Pancreas (tissue), 10 donors: ENCODE data around the gene SRP68. TPM values are rescaled to one million over a fixed set of nuclear protein-coding genes. Genes with fewer than 3 reads are reported as not detected.
A peak's percentile ranks its signal among the peaks of the same experiment; 100 is the strongest.

ENCODE experiments used
- ATAC-seq, 4 donors: fragments of 200-7000 bp; cut with Tn5 transposase; one replicate each; pipeline versions ENCODE4 v1.8.0 to v1.9.1; 2020; ENCODE audit warnings: mild to moderate bottlenecking in 4 of 4, moderate library complexity in 4 of 4
- DNase-seq, 6 donors: peaks; one replicate each; pipeline ENCODE4 v3.0.0-alpha.2; 2020
- FAIRE-seq: peaks from 2 replicates; lab custom pipeline; 2012; peaks lifted over from hg19 to GRCh38; lab: Jason Lieb, UNC
- H3K27ac ChIP-seq, 4 donors: fragments of 200-600 bp; sonication (generic); 1 replicate in 3 of 4; 2 replicates in 1 of 4; pipeline versions ENCODE4 v1.5.0 to v1.8.0; 2020
- H3K27me3 ChIP-seq, 4 donors: fragments of 200-600 bp; one replicate each; pipeline ENCODE4 v1.8.0; 2021
- H3K36me3 ChIP-seq, 3 donors: fragments of 200-600 bp; sonication (generic) in 1 of 3; one replicate each; pipeline versions ENCODE4 v1.5.0 to v1.8.0; 2020 to 2021
- H3K4me1 ChIP-seq, 3 donors: fragments of 200-600 bp; one replicate each; pipeline ENCODE4 v1.8.0; 2021
- H3K4me3 ChIP-seq, 4 donors: fragments of 200-600 bp; sonication (generic) in 2 of 4; one replicate each; pipeline versions ENCODE4 v1.5.0 to v1.8.0; 2020 to 2021
- H3K9me3 ChIP-seq, 4 donors: fragments of 200-600 bp; one replicate each; pipeline ENCODE4 v1.8.0; 2021
- WGBS, 2 donors: extraction: QIAGEN DNeasy Blood & Tissue Kit; methylation state at CpG; one replicate each; pipeline ENCODE4 v1.1.7; 2013; 5-methylcytosine and 5-hydroxymethylcytosine counted together
- intact Hi-C, 3 donors: fragments of 100-400 bp; cut with DNase I; formaldehyde crosslinking; loops; one replicate each; pipeline versions ENCODE4 v1.11.1 to v1.14.2; 2022
- polyA plus RNA-seq, 2 donors: library from polyadenylated mRNA; stranded (reverse); fragments of 200-250 nt; gene quantifications; one replicate each; pipeline ENCODE4 v1.2.3, GENCODE V29; 2013
- total RNA-seq, 6 donors: library from RNA; stranded (reverse); fragmentation: NEBNext Ultra II Directional in 4 of 6; extraction: Animal tissue kit (Norgen Biotek cat#: 25700) in 4 of 6; gene quantifications; one replicate each; pipeline versions ENCODE4 v1.2.1 to v1.2.4, GENCODE V29; 2021 to 2023
- TF ChIP-seq, protein P1 (sequence below), 4 donors: fragments of 200-600 bp; sonication (generic) in 3 of 4; IDR thresholded peaks; one replicate each; pipeline versions ENCODE4 v1.5.0 to v1.8.0; 2021; ENCODE audit warnings: antibody characterized with exemption in 4 of 4
- donor health status: healthy with polysubstance abuse.
- donor health status: DM: no; HTN: no; CAD: no; lungs with moderate emphysema.
- donor health status: DM: no; HTN: no; CAD: no.
- donor health status: control.
- donor health status: control.
- donor health status: Bipolar disorder and iron deficiency.
- donor health status: DM: yes; HTN: yes; CAD: no.
- donor health status: DM: no; HTN: no; CAD: no.
- donor health status: DM: no; HTN: no; CAD: no.
- donor health status: DM: yes; HTN: yes; CAD: no.

Gene SRP68
- total and polyA plus RNA-seq, 8 donors: 32.2 to 74.6 (median 48.0) TPM

DNA sequence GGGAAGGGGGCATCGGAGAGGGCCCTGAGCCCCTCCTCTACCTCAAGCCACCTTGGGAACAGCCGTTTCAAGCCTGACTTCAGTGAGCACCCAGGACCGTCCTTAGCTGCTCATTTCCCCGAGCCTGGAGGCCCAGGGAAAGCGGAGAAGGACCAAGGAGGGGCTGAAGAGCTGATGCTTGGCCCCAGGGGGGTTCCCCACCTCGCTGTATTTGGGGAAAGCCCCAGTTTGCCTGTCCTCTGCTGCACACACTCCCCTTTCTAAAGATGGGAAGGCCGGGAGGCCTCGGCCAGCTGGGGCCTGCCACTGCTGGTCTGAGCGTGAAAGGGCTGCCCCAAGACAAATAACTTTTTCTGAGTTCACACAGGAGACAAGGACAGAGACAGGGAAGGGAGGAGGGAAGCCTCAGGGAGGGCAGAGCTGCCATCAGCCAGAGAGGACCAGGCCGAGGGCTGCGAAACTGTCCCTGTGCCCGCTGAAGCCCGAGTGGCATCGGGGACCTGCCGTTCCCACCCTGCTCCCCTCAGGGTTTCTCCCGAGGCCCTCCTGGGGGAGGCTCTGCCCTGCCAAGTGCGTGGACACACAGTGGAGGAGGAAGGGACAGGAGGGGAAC lies 18.3 kb upstream of the SRP68 start:
- intact Hi-C loops: no loop called here
- H3K27me3 ChIP-seq: no peaks in the 10 kb centered on the region
- H3K9me3 ChIP-seq: no peaks in the 10 kb centered on the region
- DNase-seq: peak in 1 of 6 donors; percentile 56
- H3K27ac ChIP-seq: no peak overlapping the region
- H3K4me1 ChIP-seq: no peaks in the 10 kb centered on the region
- no peak for FAIRE-seq
- WGBS, 2 donors: 91 to 92% methylated on average over 17 of the region's 17 CpGs
- H3K36me3 ChIP-seq: peaks cover 0 to 70% (median 29%) of the 10 kb centered on the region in 3 donors
- TF ChIP-seq, protein P1, sequence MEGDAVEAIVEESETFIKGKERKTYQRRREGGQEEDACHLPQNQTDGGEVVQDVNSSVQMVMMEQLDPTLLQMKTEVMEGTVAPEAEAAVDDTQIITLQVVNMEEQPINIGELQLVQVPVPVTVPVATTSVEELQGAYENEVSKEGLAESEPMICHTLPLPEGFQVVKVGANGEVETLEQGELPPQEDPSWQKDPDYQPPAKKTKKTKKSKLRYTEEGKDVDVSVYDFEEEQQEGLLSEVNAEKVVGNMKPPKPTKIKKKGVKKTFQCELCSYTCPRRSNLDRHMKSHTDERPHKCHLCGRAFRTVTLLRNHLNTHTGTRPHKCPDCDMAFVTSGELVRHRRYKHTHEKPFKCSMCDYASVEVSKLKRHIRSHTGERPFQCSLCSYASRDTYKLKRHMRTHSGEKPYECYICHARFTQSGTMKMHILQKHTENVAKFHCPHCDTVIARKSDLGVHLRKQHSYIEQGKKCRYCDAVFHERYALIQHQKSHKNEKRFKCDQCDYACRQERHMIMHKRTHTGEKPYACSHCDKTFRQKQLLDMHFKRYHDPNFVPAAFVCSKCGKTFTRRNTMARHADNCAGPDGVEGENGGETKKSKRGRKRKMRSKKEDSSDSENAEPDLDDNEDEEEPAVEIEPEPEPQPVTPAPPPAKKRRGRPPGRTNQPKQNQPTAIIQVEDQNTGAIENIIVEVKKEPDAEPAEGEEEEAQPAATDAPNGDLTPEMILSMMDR (IDR thresholded peaks at IDR 0.05): no peak
- H3K4me3 ChIP-seq: no peak overlapping the region
- no peak for ATAC-seq

DNA sequence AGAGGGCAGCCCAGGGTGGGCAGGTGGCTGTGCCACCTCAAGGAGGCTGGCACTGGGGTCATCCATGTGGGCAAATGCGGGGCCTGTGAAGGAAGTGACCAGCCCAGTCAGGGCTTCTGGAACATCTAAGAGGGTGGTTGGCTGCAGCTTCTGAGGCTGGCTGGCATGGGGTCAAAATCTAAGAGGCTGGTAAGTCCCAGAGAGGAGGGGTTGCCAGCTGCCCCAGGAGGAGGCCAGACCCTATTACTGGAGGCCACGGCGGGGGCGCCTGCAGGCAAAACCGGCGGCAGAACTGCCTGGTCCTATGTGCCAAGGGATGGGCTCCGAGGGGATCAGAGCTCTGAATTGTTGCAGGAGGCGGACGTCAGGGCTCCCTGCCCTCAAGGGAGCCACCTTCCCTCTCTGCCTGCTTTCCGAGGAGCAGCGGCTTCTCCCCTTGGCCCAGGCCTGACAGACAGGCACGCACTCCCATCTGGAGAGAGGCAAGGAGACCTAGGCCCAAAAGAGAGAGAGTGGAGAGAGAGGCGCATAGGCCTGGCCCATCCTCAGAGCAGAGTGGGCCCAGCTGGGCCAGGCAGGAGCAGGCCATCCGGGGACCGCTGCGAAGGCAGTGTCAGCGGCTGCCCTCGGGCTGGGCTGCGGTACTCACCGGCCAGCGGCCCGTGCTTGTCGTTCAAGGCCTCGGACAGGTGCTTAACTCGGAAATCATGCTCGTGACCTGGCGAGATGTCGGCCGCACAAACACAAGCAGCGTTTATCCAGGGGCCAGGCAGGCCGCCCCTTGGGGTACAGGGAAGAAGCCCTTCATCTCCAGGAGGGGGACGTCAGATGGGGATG lies 17.6 kb upstream of the SRP68 start:
- no peak overlapping the region for H3K27ac ChIP-seq
- H3K9me3 ChIP-seq: no peaks in the 10 kb centered on the region
- no peak for ATAC-seq
- no peak for FAIRE-seq
- DNase-seq: peak in 1 of 6 donors; percentile 64
- peaks cover 0 to 73% (median 34%) of the 10 kb centered on the region in 3 donors for H3K36me3 ChIP-seq
- H3K27me3 ChIP-seq: no peaks in the 10 kb centered on the region
- no peak overlapping the region for H3K4me3 ChIP-seq
- intact Hi-C loops: no loop called here
- no peaks in the 10 kb centered on the region for H3K4me1 ChIP-seq
- TF ChIP-seq, protein P1 (IDR thresholded peaks at IDR 0.05): no peak
- 91 to 92% methylated on average over 30 to 32 of the region's 32 CpGs for WGBS, 2 donors

DNA sequence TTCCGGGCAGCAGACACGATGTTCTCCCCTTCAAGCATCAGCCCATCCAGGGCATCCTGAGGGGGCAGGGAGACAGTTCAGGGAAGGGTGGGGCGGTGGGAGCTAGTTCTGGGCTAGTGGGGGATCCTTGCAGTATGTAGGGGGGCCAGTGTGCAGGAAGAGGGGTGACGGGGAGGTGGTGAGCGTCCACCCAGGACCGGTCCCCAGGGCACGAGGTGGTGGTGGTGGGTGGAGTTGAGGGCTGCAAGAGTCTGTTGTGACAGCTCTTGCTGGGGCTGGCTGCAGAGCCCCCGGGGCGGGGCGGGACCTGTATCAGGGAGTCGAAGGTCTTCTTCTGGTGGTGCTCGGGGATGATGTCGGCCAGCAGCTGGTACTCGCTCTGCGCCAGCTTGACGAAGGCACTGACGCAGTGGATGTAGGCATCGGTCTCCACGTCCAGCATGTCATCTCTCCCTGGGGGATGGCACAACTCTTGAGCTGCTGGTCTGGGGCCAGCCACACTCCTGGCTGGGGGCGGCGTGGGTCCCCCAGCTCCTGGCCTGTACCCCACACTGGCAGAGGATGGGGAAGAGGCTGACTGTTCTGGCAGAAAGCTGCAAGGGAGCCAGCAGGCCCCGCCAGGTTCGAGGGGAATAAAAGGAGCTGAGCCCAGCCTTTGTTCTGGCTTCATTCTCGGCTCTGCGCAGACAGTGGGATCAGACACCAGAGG lies 16.7 kb upstream of the SRP68 start:
- Histone ChIP-seq H3K4me1 (no peaks in the 10 kb centered on the region), H3K27ac (no peak overlapping the region), H3K4me3 (no peak overlapping the region), H3K9me3 (no peaks in the 10 kb centered on the region), H3K36me3 (peaks cover 0 to 77% (median 31%) of the 10 kb centered on the region in 3 donors), H3K27me3 (no peaks in the 10 kb centered on the region)
- ATAC-seq (no peak), DNase-seq (peak in 2 of 6 donors; percentile 57 to 74), FAIRE-seq (no peak)
- TF ChIP-seq, protein P1 (IDR thresholded peaks at IDR 0.05): no peak
- intact Hi-C loops: no loop called here
- 96 to 97% methylated on average over 25 of the region's 25 CpGs for WGBS, 2 donors

DNA sequence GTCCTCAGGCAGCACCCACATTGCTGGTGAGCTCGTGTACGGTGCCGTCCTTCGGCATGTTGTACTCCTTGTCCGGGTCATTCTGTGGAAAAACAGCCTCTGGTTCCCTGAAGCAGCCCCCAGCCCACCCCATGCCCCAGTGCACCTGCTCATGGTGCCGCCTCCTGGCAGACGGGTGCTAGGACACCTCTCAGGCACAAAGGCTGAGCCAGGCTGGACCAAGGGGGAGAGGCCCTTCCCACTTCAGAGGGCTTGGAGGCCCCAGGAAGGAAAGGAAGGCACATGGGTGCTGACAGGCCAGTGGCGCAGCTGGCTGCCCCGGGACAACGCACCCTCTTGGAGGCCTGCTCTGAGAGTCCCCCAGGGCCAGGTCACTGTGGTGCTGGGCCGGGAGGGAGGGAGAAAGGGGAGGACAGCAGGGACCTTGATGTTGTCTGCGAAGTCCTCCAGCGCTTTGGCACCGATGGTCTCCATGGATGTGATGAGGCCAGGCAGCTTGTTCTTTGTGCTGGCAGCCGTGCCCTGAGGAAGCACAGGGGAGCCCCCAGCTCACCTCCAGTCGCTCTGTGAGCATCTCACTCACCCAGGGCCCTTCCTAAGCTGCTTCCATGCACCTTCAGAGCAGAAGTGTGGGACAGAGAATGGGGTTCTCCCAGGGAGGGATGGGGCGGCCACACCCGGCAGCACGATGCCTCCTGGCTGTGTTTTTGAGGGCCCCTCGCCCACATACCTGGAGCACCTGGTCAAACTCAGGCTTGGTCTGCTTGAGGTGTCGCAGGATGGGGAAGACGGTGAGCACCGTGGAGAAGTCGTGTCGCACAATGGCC lies 15.9 kb upstream of the SRP68 start:
- TF ChIP-seq, protein P1 (IDR thresholded peaks at IDR 0.05): no peak
- H3K36me3 ChIP-seq: peaks cover 0 to 74% (median 28%) of the 10 kb centered on the region in 3 donors
- no peak overlapping the region for H3K27ac ChIP-seq
- H3K4me1 ChIP-seq: no peaks in the 10 kb centered on the region
- H3K9me3 ChIP-seq: no peaks in the 10 kb centered on the region
- FAIRE-seq: no peak
- intact Hi-C loops: no loop called here
- ATAC-seq: no peak
- peak in 2 of 6 donors; percentile 43 to 67 for DNase-seq
- 89 to 94% methylated on average over 24 to 25 of the region's 25 CpGs for WGBS, 2 donors
- no peaks in the 10 kb centered on the region for H3K27me3 ChIP-seq
- no peak overlapping the region for H3K4me3 ChIP-seq
